ENCODE results near the gene NANP.

GRCh38 chr20:25588491-25588890 lies 35.3 kb downstream of the NANP start:
- TF ChIP-seq POLR2AphosphoS5 (IDR thresholded peaks at IDR 0.05; ENCODE audit: low read length) (no peak), EP300 (IDR thresholded peaks at IDR 0.05; ENCODE audit: borderline replicate concordance in 1 of 2, control insufficient read depth in 1 of 2, low read depth in 2 of 2, low read length in 2 of 2) (no peak), SRF (IDR thresholded peaks at IDR 0.05; ENCODE audit: low read depth in 2 of 2, low read length in 2 of 2) (no peak), CTCF (IDR thresholded peaks at IDR 0.05 in 2 of 3, conservative IDR thresholded peaks at IDR 0.05 in 1 of 3; ENCODE audit: control insufficient read depth in 2 of 3, extremely low read depth in 1 of 3, insufficient read depth in 1 of 3, low read depth in 3 of 3, low read length in 3 of 3) (no peak), MAX (IDR thresholded peaks at IDR 0.05; ENCODE audit: low read depth, low read length) (no peak), SUZ12 (IDR thresholded peaks at IDR 0.05; ENCODE audit: unreplicated experiment) (no peak), POLR2A (IDR thresholded peaks at IDR 0.05; ENCODE audit: low read depth, low read length) (no peak), MTA2 (IDR thresholded peaks at IDR 0.05; ENCODE audit: low read depth) (no peak), JUNB (IDR thresholded peaks at IDR 0.05) (no peak), USF1 (IDR thresholded peaks at IDR 0.05; ENCODE audit: borderline replicate concordance, extremely low read length, insufficient read depth, low read depth, low read length) (no peak), CBFB (IDR thresholded peaks at IDR 0.05; ENCODE audit: low read depth) (no peak), ATF2 (IDR thresholded peaks at IDR 0.05; ENCODE audit: low read length) (no peak), SREBF2 (IDR thresholded peaks at IDR 0.05; ENCODE audit: low read length) (no peak), HCFC1 (IDR thresholded peaks at IDR 0.05; ENCODE audit: low read length) (no peak)

Data from GM12878 (cell line).